NCI-H2107 treated with DMSO at 0.1 percent for 48 hours (cell line): Measurements from ENCODE around the gene CIAO1.
"Not testable (repeated sequence)": the region's sequence is repeated elsewhere in the genome, so short reads cannot be mapped to it uniquely, and the experiment has no call there.

Experiments
- DNase-seq: peaks from one replicate; lab custom pipeline; 2025; ENCODE audit not compliant: unreplicated experiment; lab: John Stamatoyannopoulos, UW

The CIAO1 gene

DNA sequence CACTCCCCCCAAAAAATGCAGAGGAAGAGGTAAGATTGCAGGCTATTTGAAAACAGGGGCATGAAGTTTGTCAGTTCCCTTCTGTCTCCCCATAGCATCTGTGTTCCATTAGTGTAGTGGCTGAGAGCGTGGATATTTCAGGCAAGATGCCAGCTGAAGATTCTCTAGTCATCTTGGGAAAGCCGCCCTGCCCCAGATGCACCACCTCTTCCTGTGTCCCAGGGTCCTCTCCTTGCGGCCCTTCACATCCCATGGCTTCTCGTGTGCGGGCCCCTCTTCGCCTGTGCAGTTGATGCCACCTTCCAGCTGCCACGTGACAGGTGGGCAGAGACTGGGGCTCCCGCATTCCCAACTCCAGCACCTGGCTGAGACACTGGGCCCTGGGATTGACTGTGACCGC lies 16.4 kb upstream of the CIAO1 start:
- DNase-seq: no peak

DNA sequence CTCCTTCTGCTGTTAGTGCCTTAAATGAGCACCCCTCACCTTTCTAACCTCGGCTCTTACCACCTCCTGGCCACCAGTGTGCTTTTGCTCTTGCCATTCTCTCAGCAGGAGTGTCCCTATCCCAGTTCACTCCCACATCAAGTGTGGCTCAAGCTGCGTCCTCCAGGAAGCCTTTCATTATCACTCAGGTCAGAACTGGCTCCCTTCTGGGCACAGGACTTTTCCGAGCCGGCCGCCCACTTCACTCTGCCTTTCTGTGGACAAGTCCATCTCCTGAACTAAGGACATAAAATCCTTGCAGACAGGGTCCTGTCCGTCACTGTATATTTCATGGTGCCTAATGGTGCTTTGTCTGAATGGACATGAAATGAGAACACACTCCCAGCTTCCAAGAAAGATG lies 15.8 kb upstream of the CIAO1 start:
- no peak for DNase-seq

DNA sequence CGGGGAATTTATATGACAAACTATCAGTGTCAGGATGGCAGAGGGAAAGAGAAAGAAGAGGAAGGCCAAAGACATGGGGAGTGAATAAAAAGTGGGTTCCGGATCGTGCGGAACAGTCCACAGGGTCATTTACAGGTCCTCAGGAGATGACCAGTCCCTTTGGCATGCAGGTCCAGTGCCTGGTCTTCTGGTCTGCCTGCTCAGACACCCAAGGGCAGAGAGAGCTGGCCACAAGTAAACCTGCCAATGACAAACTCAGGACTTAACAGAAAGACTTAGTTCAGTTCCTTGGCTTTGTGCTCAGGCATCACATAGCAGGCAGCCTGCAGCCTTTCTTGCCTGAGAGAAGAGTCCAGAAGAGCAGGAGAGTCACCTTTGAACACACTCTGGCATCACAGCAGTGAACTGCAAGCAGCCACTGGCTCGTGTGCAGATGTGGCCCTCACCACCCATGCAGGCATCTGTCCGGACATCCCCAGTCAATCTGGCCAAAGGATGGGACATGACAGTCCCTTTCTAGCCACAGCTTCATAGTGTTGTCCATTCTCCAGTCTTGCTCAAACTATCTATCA lies 14.2 kb upstream of the CIAO1 start:
- DNase-seq: no peak

DNA sequence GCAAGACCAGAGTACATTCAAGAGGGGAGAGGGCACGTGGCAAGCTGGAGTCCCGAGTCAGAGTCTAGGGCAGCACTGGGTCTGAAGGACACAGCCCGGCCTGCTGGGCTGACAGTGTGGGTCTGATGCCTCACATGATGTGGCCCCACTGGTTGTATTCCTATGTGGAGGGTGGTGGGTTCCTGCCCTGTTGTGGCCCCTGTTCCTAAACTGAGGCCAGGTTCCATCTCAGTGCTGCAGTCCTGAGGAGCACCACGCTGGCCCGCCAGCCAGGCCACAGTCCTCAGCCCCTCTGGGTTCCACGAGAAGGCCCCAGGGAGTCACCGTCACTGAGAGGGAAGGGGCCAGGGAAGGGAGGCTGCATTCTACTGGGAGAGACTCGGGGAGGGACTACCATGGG lies 13.5 kb upstream of the CIAO1 start:
- no peak for DNase-seq

DNA sequence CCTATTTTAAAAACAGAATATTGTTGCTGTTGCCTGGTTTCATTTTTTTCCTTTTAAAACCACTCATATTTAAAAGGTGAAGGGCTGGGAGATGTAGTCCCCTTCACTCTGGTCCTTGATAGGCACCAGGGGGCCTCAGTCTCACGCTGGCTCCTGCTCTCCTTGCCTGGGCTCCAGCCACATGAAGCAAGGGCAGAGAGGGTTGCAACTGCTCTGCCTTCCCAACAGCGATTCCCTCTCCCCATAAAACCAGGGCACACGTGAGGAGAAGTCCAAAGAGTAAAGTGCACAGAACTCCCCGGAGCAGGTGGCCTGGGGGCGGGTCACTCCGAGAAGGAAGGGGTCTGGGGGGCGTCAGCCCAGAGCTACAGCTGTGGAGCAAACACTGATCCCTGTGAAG lies 13.0 kb upstream of the CIAO1 start:
- no peak for DNase-seq

DNA sequence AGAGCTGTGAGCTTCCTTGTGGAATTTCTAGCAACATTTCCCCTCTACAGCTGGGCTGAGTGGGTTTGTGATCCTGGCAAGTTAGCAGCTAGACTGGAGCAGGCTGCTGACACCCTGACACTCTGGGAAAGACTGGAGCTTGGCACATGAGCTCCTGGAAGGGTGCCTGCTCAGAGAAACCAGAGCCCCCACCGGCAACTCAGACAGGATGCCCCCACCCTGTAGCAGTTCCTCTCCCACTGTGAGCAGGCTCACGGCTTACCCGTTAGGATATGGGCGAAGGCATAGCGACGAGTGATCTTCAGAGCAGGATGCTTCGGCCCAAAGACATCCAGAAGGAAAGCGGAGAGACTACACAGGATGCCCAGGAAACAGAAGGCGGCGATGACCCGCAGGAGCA lies 11.5 kb upstream of the CIAO1 start:
- DNase-seq: no peak

DNA sequence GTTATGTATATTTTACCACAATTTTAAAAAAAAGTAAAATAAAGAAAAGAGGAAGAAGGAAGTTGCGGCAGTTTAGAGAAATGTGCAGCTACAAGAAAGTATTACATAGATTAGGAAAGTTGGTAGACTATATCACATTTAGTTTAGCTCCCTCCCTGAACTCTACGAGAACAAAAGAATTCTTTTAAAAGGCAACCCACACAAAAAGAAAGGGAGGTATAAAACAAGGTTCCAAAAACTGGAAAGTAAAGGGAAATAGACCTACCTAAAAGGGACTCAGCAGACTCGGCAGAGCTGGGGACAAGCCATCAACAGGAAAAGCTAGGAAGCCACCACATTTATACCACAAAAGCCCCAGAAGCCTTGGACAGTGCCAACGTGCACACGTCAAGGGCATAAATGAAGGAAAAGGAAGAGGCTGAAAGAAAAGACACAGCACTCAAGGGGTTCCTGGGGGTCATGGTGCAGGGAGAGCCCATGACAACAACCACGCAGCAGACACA lies 9.4 kb upstream of the CIAO1 start:
- no peak for DNase-seq

DNA sequence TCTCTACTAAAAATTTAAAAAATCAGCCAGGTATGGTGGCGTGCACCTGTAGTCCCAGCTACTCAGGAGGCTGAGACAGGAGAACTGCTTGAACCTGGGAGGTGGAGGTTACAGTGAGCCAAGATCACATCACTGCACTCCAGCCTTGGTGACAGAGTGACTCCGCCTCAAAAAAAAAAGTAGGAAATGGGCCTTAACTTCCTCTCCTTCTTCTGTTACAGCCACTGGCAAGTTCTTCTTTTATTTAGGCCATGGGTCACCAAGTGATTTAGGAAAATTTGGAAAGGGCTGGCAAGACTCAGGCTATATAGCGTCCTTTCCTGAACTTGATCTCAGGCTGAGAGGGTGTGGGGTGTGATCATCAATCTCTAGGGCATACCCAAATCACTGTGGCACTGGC lies 8.3 kb upstream of the CIAO1 start:
- not testable (repeated sequence) for DNase-seq

DNA sequence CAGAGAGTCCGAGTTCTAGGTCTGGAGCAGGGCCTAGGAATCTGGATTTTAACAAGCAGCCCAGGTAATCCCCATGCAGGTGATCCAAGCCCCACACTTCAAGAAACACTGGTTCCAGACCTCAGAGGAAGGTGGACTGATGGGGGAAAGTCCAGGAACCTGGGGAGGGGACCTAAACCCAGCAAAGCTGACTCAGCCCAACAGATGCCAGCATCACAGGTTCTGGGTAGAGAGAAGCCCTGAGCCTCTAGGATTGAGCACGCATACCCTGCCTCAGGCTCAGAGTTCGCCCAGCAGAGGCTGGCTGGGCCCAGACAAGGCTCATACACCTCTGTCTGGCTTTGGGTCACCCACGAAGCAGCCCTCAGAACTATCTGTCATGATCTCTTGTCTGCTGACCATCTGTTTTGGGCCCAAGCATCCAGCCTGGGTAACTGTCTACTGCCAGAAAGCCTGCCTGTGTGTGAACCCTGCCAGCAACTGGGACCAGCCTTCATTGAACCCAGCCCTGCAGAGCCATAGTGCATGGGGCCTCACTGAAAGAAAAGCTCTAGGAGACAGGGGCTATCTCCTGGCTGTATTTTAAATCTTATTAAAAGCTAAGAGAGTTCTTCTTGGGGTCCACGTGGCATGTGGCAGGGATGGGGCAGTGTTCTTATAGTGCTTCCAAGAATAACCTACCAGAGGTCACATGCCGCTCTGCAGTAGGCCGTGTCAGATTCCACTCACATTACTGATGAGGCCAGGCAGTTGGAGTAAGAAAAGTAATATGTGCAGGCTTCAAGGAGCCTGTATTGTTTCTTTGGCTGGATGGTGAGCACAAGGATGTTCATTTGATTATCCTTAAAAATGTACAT lies 7.6 kb upstream of the CIAO1 start:
- DNase-seq: no peak

DNA sequence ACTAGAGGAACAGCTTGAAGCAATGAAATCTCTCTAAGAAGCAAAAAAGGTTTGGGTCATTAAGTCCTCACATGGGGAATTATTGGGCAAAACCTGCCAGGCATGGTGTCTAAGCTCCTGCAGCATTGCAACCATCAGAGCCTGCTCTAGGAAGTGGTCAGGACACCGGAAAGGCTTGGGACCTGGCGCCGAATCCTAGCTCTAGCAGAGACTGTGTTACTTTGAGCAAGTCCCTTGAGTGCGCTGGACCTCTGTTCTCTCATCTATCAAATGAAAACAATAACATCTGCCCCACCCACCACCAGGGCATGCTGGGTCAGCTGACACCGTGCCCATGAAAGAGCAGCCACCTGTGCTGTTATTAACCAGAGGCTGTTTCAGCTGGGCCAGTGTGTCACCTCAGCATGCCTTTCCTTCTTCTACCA lies 6.5 kb upstream of the CIAO1 start:
- no peak for DNase-seq

DNA sequence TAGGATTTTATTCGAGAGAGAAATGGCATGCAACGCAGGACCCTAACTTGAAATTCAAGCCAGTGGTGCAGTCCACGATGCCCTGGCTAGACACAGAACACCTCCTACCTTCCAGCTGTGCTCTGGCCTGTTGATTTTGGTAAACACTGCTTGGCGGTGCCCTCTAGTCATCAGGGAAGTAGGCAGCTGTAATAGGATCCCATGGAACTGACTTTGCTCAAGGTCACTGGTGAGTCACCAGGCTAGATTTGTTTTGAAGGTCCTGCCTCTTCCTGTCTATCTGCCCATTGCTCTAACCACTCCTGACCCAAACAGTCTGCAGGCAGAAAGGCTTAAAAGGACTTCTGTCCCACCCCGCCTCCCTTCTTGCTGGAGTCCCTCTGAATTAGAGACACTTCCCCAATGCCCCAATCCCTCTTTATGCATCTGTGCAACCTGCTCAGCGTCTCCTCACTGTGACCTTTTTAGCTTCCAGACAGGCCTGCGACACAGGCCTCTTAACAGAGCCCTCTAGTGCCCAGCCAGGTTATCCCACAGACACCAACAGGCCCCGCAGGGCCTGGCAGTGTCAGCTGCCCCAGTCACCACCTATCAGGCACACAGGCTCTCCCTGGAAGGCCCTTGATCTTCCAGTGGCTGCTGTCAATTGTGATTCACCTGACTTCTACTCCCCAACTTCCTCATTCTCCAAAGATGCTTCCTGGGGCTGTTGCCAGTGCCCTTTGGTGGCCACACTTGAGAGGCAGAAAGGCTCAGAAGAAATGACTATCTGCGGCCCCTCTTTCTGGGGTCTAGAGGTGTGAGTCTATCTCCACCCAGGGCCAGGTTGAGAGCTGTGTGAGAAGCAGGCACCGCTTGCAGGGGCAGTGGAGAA lies 5.4 kb upstream of the CIAO1 start:
- peak; percentile 33 for DNase-seq

DNA sequence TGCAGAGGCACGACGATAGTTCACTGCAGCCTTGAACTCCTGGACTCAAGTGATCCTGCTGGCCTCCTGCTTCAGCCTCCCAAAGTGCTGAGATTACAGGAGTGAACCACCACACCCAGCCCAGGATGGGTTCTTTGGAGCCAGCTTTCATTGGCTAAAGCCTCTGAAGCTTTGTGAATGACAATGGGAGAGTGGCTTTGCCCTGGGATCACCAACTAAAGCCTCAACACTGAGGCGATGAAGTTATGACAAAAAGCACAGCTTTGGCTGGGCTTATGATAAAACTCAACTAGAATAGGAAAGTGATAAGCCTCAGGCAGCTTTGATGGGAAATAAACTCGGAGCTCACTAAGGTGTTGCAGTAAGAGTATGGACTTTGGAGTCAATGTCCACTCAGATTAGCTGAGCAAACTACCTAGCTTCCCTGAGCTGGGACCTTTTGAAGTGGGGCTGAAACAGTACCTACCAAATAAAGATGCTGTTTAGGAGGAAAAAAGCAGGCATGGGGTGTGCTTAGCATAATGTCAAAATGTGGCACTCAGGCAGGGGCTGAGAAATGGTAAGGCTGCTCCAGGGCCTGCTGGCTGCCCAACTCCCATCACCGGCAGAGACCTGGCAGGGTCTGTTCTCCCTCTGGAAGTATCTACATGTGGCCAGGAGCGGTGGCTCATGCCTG lies 4.6 kb upstream of the CIAO1 start:
- DNase-seq: no peak

DNA sequence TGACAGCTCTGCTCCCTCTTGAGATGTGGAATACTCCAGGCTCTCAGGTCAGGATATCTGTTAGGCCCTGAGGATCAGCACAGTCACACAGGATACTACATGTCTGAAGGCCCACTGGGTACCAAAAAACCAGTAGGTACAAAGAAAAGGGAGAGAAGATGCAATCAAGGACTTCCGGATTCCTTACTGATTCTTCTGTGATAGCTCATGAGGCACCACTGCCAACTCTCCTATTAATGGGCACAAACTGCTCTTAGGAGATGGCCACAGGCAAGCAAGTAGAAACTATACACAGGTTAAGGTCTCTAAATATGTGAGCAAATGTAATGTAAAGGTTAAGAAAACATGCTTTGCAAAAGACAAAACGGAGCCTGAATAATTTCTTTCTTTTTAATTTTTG lies 3.7 kb upstream of the CIAO1 start:
- DNase-seq: no peak

DNA sequence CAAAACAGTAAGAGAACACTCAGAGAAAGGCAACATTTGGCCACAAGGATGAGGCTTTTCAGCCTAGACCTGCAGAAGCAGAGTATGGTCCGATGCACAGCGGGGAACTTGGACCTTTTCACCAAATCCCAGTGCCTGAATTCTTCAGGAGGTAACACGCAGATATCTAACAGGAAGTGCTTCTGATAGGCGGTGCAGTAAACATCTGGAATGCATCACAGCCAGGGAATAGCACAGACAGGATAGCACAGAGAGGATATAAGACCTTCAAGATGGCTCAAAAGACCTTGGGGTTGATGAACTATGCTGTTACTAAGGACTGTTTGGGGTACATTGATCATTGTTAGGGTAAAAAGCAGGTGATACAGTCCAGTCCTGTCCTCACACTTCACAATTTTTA lies 1.9 kb upstream of the CIAO1 start:
- no peak for DNase-seq

DNA sequence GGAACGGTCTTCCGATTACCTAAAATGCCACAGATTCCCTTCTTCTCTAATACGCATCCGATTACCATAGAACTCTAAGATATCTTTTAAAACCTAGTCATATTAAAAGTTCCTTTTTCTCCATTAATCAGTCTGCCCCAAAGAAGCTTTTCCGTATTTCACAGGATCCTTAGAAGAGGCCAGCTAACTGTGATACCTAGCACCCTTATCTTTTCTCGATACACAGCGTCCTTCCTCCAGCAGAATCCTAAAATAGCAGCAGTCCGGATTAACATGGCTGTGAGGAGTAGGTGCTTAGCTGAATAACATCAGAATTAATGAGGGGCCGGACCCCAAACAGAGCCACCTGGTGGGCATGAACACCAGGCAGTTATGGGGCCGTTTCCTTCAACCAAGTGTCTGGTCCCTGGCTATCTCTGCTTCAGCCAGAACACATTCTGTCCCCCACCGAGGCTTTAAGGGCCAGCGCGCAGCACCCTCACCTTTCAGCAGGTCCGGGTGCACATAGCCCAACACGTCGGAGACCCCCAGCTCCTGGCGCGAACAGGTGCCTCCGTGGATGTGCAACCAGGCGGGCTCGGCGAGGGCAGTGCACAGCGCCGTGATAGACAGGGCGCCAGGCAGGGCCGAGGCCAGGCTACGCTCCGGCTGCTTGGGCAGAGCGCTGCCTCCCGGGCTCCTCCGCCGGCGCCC lies 1.2 kb upstream of the CIAO1 start:
- no peak for DNase-seq

DNA sequence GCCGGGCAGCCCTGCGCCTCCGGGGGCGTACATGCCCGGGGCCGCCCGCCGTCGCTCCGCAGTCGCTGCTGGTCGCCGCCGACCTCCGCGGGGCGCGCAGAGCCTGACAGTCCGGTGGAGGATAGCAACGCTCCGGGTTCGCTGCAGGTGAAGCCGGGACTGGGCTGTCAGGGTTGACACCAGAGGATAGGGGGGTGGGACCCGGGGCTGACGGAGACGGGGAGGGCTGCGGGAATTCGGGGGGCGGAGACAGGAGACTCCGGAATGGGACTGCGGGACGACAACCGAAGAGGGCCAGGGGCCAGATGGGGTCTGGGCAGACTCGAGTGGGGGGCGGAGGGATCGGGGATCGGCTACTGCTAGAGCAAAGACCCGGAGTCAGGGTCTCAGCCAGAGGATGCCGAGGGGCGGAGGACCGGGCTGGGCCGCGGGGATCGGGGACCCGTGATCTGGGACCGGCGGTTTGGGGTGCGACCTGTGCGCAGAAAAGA lies 631 bp upstream of the CIAO1 start:
- DNase-seq: no peak

DNA sequence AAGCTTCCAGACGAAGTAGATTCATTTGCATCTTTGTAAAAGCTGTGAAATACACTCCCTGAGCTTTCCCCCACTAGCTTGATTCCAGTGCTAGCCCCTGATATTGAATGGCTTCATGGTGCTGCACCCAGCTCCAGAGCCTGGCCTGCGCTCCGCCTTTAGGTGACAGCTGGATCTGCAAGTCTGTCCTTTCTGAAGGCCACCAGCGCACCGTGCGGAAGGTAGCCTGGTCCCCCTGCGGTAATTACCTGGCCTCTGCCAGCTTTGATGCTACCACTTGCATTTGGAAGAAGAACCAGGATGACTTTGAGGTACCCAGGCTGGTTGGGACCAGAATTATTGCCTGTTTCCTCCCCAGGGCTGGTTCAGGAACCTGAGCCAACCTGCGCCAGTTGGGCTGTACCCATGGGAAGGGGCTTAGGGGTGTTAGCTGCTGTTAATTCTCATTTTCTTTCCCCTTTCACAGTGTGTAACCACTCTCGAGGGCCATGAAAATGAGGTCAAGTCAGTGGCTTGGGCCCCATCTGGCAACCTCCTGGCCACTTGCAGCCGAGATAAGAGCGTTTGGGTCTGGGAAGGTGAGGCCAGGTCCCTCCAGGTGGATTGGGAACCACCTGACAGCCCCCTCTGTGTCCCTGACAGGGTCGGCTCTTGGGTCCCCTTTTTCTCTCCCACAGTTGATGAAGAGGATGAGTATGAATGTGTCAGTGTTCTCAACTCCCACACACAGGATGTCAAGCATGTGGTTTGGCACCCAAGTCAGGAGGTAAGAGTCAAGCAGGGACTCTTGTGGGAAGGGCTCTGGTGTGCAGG lies 1.3 kb downstream of the CIAO1 start:
- no peak for DNase-seq

DNA sequence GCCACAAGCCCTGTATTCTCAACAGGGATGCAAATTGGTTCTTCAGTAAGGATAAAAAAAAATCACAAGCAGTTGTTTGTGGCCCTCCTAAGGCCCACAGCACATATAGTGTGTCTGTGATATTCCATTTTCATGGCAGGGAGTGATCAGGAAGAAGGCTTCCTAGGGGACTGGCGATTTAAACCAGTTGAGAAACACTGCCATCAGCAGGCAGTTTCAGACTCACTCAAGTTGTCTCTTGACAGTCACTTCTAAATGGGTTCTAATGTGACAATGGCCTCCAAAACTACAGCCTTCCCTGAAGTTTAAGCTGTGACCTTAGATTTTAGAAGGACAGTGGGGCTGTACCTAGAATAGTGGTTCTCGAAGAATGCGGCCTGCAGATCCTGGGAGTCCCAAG lies 6.0 kb downstream of the CIAO1 start:
- no peak for DNase-seq

DNA sequence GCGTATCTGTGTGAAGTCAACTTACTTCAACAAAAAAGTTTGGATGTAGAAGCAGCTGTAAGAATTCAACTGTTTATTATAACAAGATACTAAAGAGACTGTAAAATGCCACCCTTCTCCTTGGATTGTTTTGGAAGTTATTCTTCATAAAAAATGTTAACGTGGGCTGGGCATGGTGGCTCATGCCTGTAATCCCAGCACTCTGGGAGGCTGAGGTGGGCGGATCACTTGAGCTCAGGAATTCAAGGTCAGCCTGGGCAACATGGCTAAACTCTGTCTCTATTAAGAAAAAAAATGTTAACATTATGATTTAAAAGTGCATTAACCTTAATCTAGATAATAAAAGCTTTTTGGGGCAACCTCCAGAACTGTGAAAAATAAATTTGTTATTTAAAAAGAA lies 7.7 kb downstream of the CIAO1 start:
- DNase-seq: no peak
